ENCODE data around the gene NAALADL1. TPM values are rescaled to one million over a fixed set of nuclear protein-coding genes. Genes with fewer than 3 reads are reported as not detected.
"Not testable (repeated sequence)": the region's sequence is repeated elsewhere in the genome, so short reads cannot be mapped to it uniquely, and the experiment has no call there.

The NAALADL1 gene
- total RNA-seq, 4 donors from 2014 or later = 18.6 to 38.9 (median 29.1) TPM

- peak overlapping the region; percentile 94 to 100 (median 95) for H3K27ac ChIP-seq
- H3K4me1 ChIP-seq = peaks cover 0 to 30% (median 15%) of the 10 kb centered on the region in 4 donors
- H3K9me3 ChIP-seq = no peaks in the 10 kb centered on the region
- TF ChIP-seq EP300 (IDR thresholded peaks at IDR 0.05) = no peak
- peaks cover 0 to 19% (median 0%) of the 10 kb centered on the region in 3 donors for H3K36me3 ChIP-seq
- H3K27me3 ChIP-seq = no peaks in the 10 kb centered on the region
- no peak for DNase-seq (ENCODE audit: low spot score in 2 of 2)
- peak overlapping the region; percentile 67 to 93 (median 84) for H3K4me3 ChIP-seq
- WGBS, 2 donors = 32 to 34% methylated on average over 21 to 22 of the region's 23 CpGs
Measured at GRCh38 chr11:65014726-65015227, 43.6 kb downstream of the NAALADL1 start.

- Histone ChIP-seq H3K9me3 (no peaks in the 10 kb centered on the region), H3K27me3 (no peaks in the 10 kb centered on the region), H3K36me3 (peaks cover 0 to 13% (median 0%) of the 10 kb centered on the region in 3 donors), H3K27ac (peak within 1 kb of the TSS; percentile 94 to 100 (median 95)), H3K4me3 (peak within 1 kb of the TSS; percentile 67 to 93 (median 84)), H3K4me1 (peaks cover 0 to 30% (median 15%) of the 10 kb centered on the region in 4 donors)
- DNase-seq (ENCODE audit: low spot score in 2 of 2) = peak; percentile 78 to 80
- TF ChIP-seq POLR2A (IDR thresholded peaks at IDR 0.05) (peak in 1 of 2 donors; percentile 26), EP300 (IDR thresholded peaks at IDR 0.05) (peak in 1 of 2 donors; percentile 60)
- TF ChIP-seq, protein P1, sequence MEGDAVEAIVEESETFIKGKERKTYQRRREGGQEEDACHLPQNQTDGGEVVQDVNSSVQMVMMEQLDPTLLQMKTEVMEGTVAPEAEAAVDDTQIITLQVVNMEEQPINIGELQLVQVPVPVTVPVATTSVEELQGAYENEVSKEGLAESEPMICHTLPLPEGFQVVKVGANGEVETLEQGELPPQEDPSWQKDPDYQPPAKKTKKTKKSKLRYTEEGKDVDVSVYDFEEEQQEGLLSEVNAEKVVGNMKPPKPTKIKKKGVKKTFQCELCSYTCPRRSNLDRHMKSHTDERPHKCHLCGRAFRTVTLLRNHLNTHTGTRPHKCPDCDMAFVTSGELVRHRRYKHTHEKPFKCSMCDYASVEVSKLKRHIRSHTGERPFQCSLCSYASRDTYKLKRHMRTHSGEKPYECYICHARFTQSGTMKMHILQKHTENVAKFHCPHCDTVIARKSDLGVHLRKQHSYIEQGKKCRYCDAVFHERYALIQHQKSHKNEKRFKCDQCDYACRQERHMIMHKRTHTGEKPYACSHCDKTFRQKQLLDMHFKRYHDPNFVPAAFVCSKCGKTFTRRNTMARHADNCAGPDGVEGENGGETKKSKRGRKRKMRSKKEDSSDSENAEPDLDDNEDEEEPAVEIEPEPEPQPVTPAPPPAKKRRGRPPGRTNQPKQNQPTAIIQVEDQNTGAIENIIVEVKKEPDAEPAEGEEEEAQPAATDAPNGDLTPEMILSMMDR (IDR thresholded peaks at IDR 0.05) = peak; percentile 93 to 98 (median 98)
- 0 to 1% methylated on average over 36 to 60 of the region's 96 CpGs for WGBS, 2 donors
Measured at GRCh38 chr11:65013888-65014725, 44.2 kb downstream of the NAALADL1 start, which contains the start of gene ARL2. ARL2 (plus strand) TSS chr11:65014160; CDS start chr11:65014208, 48 bp downstream.

DNA sequence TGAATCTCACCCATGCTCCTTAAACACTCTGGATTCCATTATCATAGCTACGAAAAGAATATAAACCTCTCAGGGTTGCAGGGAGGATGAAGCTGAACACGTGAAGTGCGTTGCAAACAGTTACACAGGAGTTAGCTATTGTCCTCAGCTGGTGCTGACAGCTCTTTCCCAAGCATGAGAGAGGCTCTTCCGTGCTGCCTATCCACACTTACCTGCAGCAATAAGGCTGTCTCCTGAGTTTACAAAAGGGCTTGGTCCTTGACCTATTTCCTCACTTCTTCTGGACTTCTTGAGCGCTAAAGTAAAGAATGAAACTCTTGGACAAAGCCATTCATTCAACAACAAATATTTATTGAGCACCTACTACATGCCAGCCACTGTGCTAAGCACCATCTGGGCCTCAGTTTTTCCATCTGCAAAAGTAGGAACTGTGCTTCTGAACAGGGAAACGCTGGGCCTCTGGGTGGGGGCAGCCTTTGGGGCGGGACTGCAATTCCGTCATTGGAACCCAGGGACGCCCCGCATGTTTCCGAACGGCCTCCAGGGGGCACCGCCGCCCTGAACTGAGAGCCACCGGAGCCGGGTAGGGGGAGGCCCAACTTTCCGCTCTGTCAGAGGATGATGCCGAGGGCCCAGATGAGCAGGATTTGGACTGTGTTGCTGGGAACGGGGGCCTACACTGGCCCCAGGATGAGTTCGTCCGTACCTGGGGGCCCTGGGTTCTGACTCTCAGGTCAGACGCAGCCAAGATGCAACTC is 45.0 kb downstream of the NAALADL1 start:
- H3K4me3 ChIP-seq = peak overlapping the region; percentile 67 to 93 (median 84)
- no peaks in the 10 kb centered on the region for H3K27me3 ChIP-seq
- H3K27ac ChIP-seq = peak overlapping the region; percentile 94 to 100 (median 95)
- 15 to 17% methylated on average over 15 to 18 of the region's 22 CpGs for WGBS, 2 donors
- H3K4me1 ChIP-seq = peaks cover 0 to 30% (median 15%) of the 10 kb centered on the region in 4 donors
- TF ChIP-seq, protein P1 (IDR thresholded peaks at IDR 0.05) = peak in 4 of 5 experiments; percentile 76 to 83 (median 80)
- TF ChIP-seq EP300 (IDR thresholded peaks at IDR 0.05) (peak in 1 of 2 donors; percentile 65), POLR2A (IDR thresholded peaks at IDR 0.05) (peak; percentile 37 to 70)
- no peaks in the 10 kb centered on the region for H3K9me3 ChIP-seq
- DNase-seq (ENCODE audit: low spot score in 2 of 2) = peak; percentile 85 to 91
- H3K36me3 ChIP-seq = peaks cover 0 to 5% (median 0%) of the 10 kb centered on the region in 3 donors

- no peak for TF ChIP-seq POLR2A (IDR thresholded peaks at IDR 0.05)
- TF ChIP-seq, protein P1 (IDR thresholded peaks at IDR 0.05) = no peak
- H3K36me3 ChIP-seq = no peaks in the 10 kb centered on the region
- H3K4me1 ChIP-seq = peaks cover 0 to 7% (median 4%) of the 10 kb centered on the region in 4 donors
- H3K27ac ChIP-seq = no peak overlapping the region
- no peaks in the 10 kb centered on the region for H3K27me3 ChIP-seq
- no peaks in the 10 kb centered on the region for H3K9me3 ChIP-seq
- WGBS, 2 donors = 68 to 82% methylated on average over 2 of the region's 2 CpGs
- no peak overlapping the region for H3K4me3 ChIP-seq
- no peak for DNase-seq (ENCODE audit: low spot score in 2 of 2)
Measured at GRCh38 chr11:65008873-65009272, 49.5 kb downstream of the NAALADL1 start.

- no peaks in the 10 kb centered on the region for H3K36me3 ChIP-seq
- no peak for DNase-seq (ENCODE audit: low spot score in 2 of 2)
- 68 to 72% methylated on average over 7 of the region's 7 CpGs for WGBS, 2 donors
- H3K9me3 ChIP-seq = no peaks in the 10 kb centered on the region
- H3K27me3 ChIP-seq = no peaks in the 10 kb centered on the region
- no peak overlapping the region for H3K27ac ChIP-seq
- TF ChIP-seq POLR2A (IDR thresholded peaks at IDR 0.05) (no peak), EP300 (IDR thresholded peaks at IDR 0.05) (no peak)
- TF ChIP-seq, protein P1 (IDR thresholded peaks at IDR 0.05) = no peak
- H3K4me3 ChIP-seq = no peak overlapping the region
- peaks cover 0 to 2% (median under 1%) of the 10 kb centered on the region in 4 donors for H3K4me1 ChIP-seq
Measured at GRCh38 chr11:65008016-65008415, 50.3 kb downstream of the NAALADL1 start.

DNA sequence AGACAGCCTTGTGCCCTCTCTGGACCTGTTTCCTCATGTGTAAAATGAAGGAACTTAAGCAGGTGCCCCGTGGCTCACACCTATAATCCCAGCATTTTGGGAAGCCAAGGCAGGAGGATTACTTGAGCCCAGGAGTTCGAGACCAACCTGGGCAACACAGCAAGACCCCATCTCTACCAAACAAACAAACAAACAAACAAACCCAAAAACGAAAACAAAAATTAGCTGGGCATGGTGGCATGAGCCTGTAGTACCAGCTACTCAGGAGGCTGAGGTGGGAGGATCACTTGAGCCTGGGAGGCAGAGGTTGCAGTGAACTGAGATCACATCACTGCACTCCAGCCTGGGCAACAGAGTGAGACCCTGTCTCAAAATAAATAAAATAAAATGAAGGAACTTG is 54.4 kb downstream of the NAALADL1 start:
- not testable (repeated sequence) for H3K4me3 ChIP-seq; H3K36me3 ChIP-seq; H3K9me3 ChIP-seq; DNase-seq (ENCODE audit: low spot score in 2 of 2); H3K4me1 ChIP-seq; H3K27me3 ChIP-seq; H3K27ac ChIP-seq
- WGBS, 2 donors = 60 to 61% methylated on average over 3 of the region's 3 CpGs
